Neural cell (in vitro differentiated cells): ENCODE measurements around the gene CLDN7.

Source experiments
- RAD21 ChIP-seq: fragments of 450-650 bp; conservative IDR thresholded peaks from 2 replicates; pipeline ENCODE4 v1.6.1; 2014; ENCODE audit warnings: antibody characterized with exemption, mild to moderate bottlenecking, moderate library complexity
- TF ChIP-seq, protein P1 (sequence below): fragments of 450-650 bp; IDR thresholded peaks from 2 replicates; pipeline ENCODE4 v1.5.1; 2014; ENCODE audit warnings: antibody characterized with exemption, mild to moderate bottlenecking, moderate library complexity; ENCODE audit not compliant: poor library complexity, severe bottlenecking

DNA sequence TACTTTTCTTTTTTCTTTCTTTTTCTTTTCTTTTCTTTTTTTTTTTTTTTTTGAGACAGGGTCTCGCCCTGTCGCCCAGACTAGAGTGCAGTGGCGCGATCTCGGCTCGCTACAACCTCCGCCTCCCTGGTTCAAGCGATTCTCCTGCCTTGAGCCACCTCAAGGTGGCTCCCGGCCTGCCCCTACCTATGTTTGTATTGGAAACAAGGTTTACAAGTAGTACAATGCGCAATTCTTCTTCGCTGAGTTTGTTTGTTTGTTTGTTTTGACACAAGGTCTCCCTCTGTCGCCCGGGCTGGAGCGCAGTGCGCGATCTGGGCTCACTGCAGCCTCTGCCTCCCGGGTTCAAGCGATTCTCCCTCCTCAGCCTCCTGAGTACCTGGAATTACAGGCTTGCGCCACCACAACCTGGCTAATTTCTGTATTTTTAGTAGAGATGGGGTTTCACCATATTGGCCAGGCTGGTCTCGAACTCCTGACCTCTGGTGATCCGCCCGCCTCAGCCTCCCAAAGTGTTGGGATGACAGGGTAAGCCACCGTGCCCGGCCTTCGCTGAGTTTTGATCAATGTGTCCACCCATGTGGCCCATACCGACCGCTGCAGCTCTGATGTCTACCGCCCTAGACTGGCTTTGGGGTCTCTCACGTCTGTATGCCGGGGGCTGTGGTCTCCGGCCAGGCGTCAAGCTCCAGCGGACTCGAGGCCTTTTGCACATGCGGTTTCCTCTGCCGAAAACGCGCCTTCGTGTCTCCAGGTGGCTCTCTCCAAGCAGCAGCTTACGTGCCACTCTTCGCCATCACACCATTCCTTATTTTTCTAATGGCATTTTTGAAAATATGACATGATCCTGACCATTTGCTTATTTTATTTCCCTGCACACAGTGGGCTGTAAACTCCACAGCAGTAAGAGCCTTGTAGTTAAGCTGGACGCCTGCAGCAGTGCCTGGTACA, 33.2 kb upstream of the CLDN7 start:
- TF ChIP-seq, protein P1, sequence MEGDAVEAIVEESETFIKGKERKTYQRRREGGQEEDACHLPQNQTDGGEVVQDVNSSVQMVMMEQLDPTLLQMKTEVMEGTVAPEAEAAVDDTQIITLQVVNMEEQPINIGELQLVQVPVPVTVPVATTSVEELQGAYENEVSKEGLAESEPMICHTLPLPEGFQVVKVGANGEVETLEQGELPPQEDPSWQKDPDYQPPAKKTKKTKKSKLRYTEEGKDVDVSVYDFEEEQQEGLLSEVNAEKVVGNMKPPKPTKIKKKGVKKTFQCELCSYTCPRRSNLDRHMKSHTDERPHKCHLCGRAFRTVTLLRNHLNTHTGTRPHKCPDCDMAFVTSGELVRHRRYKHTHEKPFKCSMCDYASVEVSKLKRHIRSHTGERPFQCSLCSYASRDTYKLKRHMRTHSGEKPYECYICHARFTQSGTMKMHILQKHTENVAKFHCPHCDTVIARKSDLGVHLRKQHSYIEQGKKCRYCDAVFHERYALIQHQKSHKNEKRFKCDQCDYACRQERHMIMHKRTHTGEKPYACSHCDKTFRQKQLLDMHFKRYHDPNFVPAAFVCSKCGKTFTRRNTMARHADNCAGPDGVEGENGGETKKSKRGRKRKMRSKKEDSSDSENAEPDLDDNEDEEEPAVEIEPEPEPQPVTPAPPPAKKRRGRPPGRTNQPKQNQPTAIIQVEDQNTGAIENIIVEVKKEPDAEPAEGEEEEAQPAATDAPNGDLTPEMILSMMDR, result no peak
- no peak for TF ChIP-seq RAD21
